GM19240 (cell line): ENCODE results near the gene ERGIC2.
"Not testable (repeated sequence)": the region's sequence is repeated elsewhere in the genome, so short reads cannot be mapped to it uniquely, and the experiment has no call there.

Experiments
- DNase-seq: peaks from one replicate; pipeline ENCODE4 v3.0.0; 2011; ENCODE audit warnings: low spot score; ENCODE audit not compliant: insufficient read length

The ERGIC2 gene

DNA sequence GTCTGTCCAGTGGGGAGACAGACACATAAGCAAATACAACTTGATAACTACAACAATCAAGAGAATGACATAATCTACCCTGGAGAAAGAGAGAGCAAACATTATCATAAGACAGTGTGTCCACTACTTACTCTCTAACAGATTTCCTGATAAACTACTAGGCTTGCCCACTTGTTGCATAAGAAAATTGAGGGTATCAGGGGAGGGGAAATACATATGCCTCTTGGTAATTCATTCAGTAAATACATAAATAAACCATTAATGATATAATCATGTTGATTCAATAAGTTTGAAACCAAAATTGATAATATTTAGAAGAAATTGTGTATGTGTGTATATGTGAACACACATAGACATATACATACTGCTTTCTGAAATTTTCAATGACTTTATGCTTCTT, 76.6 kb downstream of the ERGIC2 start:
- DNase-seq: no peak

- no peak for DNase-seq
Measured at GRCh38 chr12:29301114-29301513, 79.9 kb downstream of the ERGIC2 start.

- no peak for DNase-seq
Measured at GRCh38 chr12:29299633-29300032, 81.3 kb downstream of the ERGIC2 start.

GRCh38 chr12:29291226-29291625, 89.7 kb downstream of the ERGIC2 start:
- no peak for DNase-seq

- DNase-seq: not testable (repeated sequence)
Measured at GRCh38 chr12:29290475-29290874, 90.5 kb downstream of the ERGIC2 start.

DNA sequence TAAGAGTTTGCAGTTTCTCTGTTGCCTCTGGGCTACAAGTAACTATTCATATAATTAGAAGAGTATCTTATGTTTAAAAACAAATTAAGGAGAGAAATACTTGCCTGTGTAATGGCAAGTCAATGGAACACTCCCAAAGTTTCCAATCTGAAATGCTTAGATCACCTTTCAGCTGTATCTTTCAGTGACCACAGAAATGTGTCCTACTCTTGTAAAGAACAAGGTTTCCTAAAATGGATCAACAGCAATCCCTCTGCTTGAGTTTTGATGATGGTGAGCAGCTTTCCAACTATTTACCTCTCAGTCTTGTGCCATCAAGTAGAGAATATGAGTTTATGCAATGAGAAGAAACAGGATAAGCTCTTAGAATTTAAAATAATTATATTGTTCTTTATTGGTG, 92.9 kb downstream of the ERGIC2 start:
- no peak for DNase-seq

DNA sequence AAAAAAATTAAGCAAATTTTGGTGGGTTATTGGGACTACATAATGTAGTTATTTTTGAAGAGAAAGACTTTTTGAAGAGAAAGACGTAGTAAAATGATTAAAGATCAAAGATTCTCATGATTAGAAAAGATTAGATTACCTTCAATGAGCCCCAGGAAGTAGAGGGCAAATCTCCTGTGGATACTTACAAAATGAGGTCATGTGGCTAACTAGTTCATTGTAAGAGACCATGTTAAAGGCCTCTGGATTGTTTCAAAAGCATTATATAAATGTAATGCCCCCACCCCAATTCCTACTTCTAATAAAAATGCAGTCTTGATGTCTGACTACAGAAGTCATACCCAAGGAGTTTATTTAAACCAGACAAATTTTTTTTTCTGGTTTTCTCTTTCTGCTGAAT, 93.3 kb downstream of the ERGIC2 start:
- DNase-seq: no peak
